ENCODE results near the gene MOB4. TPM values are rescaled to one million over a fixed set of nuclear protein-coding genes. Genes with fewer than 3 reads are reported as not detected.

Gene MOB4
- total RNA-seq, 2 donors from 2014 or later: 24.7 to 34.1 TPM

- intact Hi-C loops (cut with DNase I): no loop called here
- no peak overlapping the region for H3K27ac ChIP-seq
- no peak overlapping the region for H3K9ac ChIP-seq (ENCODE audit: low read depth in 2 of 2, low read length in 2 of 2)
- H3K4me3 ChIP-seq: no peak overlapping the region
- no peaks in the 10 kb centered on the region for H3K36me3 ChIP-seq
- no peaks in the 10 kb centered on the region for H3K9me3 ChIP-seq
- H3K4me1 ChIP-seq: no peaks in the 10 kb centered on the region
- no peak for DNase-seq
- no peaks in the 10 kb centered on the region for H3K27me3 ChIP-seq
- TF ChIP-seq CTCF (IDR thresholded peaks at IDR 0.05): no peak
Measured at GRCh38 chr2:197600306-197600705, 84.4 kb downstream of the MOB4 start.

GRCh38 chr2:197601726-197602125 lies 85.9 kb downstream of the MOB4 start:
- intact Hi-C loops (cut with DNase I): no loop called here
- Histone ChIP-seq H3K27ac (no peak overlapping the region), H3K4me1 (no peaks in the 10 kb centered on the region), H3K27me3 (no peaks in the 10 kb centered on the region), H3K36me3 (no peaks in the 10 kb centered on the region), H3K4me3 (no peak overlapping the region), H3K9ac (ENCODE audit: low read depth in 2 of 2, low read length in 2 of 2) (no peak overlapping the region), H3K9me3 (no peaks in the 10 kb centered on the region)
- TF ChIP-seq CTCF (IDR thresholded peaks at IDR 0.05): no peak
- DNase-seq: no peak

Other genes with a start within 250 kb of the MOB4 start
- 1 to 10 TPM; 7.0 to 7.9 TPM for gene ANKRD44, start 205.3 kb upstream of the MOB4 start, total RNA-seq
- gene SF3B1, start 81.0 kb upstream of the MOB4 start, total RNA-seq: 100 to 1,000 TPM; 186 to 242 TPM
- 10 to 100 TPM; 15.5 to 38.5 TPM for gene COQ10B, start 62.5 kb upstream of the MOB4 start, total RNA-seq
- gene HSPD1, start 16.2 kb upstream of the MOB4 start, total RNA-seq: 100 to 1,000 TPM; 232 to 794 TPM
- gene HSPE1, start 15.7 kb upstream of the MOB4 start, total RNA-seq: 100 to 1,000 TPM; 101 to 297 TPM
- 1 to 10 TPM in 1 of 2 donors, under 1 TPM in 1; 0.49 to 2.2 TPM for gene RFTN2, start 159.5 kb downstream of the MOB4 start, total RNA-seq
- 10 to 100 TPM in 1 of 2 donors, 1 to 10 TPM in 1; 8.3 to 17.0 TPM for gene MARS2, start 189.3 kb downstream of the MOB4 start, total RNA-seq